GM13976 (cell line): Measurements from ENCODE around the gene PXDN.

Source experiments
- DNase-seq: peaks from one replicate; pipeline ENCODE4 v3.0.0; 2012; ENCODE audit warnings: low spot score
- in situ Hi-C: fragments of 300-500 bp; cut with MboI; formaldehyde crosslinking; loops from one replicate; pipeline ENCODE4 v1.12.0; 2022; ENCODE audit warnings: low sequenced_read_pairs, mixed read lengths, inconsistent platforms; ENCODE audit not compliant: unreplicated experiment
- TF ChIP-seq, protein P1 (sequence below): IDR thresholded peaks from 2 replicates; pipeline ENCODE4 v1.5.1; 2012; ENCODE audit warnings: borderline replicate concordance, mild to moderate bottlenecking; ENCODE audit not compliant: insufficient read depth; ENCODE audit errors: extremely low read depth, missing control alignments, control extremely low read depth

The PXDN gene

DNA sequence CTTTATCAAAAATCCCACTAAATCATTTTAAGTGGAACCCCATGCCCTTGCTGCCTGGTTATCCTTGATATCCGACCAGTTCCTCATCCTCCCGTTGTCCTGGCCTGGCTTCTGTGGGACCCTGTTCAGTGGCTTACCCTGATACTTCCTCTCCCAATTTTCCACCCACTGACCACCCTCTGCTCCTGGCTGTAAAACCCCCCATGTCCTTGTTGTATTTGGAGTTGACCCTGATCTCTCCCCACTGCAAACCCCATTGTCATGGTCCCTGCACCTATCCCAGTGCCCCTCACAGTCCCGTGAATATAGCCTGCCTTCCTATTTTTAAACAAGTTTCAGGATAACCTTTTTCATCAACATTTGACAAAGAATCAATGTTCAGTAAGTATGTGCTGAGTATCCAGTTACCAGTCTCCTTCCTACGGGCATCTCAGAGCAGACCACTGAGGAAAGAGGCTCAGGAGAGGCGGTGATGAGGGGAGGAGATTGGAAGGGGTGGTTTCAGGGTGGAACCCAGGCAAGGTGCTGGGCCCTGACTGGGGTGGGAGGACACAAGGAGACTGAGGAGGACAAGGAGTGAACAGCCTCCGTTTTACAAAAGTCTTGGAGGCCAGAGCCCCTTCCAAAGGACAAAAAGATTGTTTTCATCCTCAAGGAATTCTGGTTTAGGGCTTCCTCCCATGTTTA lies 131.8 kb downstream of the PXDN start:
- no peak for DNase-seq
- TF ChIP-seq, protein P1, sequence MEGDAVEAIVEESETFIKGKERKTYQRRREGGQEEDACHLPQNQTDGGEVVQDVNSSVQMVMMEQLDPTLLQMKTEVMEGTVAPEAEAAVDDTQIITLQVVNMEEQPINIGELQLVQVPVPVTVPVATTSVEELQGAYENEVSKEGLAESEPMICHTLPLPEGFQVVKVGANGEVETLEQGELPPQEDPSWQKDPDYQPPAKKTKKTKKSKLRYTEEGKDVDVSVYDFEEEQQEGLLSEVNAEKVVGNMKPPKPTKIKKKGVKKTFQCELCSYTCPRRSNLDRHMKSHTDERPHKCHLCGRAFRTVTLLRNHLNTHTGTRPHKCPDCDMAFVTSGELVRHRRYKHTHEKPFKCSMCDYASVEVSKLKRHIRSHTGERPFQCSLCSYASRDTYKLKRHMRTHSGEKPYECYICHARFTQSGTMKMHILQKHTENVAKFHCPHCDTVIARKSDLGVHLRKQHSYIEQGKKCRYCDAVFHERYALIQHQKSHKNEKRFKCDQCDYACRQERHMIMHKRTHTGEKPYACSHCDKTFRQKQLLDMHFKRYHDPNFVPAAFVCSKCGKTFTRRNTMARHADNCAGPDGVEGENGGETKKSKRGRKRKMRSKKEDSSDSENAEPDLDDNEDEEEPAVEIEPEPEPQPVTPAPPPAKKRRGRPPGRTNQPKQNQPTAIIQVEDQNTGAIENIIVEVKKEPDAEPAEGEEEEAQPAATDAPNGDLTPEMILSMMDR: no peak
- in situ Hi-C loops: no loop called here

GRCh38 chr2:1611886-1612285 lies 132.4 kb downstream of the PXDN start:
- in situ Hi-C loops: no loop called here
- TF ChIP-seq, protein P1: no peak
- DNase-seq: no peak

- in situ Hi-C loops: no loop called here
- no peak for DNase-seq
- TF ChIP-seq, protein P1: no peak
Measured at GRCh38 chr2:1610096-1610485, 134.2 kb downstream of the PXDN start.

DNA sequence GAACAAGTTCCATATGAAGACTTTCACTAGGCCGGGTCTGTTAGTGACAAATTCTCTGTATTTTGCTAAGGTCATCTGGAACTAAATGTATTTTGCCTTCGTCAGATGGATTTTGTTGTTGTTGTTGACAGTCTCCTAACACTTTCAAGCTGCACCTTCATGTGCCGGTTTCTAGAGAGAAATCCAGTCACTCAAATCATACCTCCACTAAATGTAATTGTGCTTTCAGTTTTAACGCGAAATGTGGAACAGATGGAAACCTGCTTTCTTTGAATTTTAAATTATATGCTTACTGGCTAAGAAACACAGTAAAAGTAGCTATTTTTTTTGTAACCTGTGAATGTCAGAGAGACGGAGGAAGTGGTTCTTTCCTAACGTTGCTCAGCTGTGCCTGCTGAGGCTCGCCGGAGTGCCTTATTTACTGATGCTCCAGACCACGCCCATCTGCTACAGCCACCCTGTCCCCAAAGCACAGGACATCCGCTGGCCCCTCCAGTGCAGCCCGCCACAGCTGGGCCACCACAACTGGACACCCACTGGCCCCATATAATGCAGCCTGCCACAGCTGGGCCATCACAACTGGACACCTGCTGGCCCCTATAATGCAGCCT lies 134.7 kb downstream of the PXDN start:
- TF ChIP-seq, protein P1: no peak
- DNase-seq: no peak
- in situ Hi-C loops: no loop called here

- TF ChIP-seq, protein P1: no peak
- in situ Hi-C loops: no loop called here
- DNase-seq: no peak
Measured at GRCh38 chr2:1609040-1609439, 135.3 kb downstream of the PXDN start.

DNA sequence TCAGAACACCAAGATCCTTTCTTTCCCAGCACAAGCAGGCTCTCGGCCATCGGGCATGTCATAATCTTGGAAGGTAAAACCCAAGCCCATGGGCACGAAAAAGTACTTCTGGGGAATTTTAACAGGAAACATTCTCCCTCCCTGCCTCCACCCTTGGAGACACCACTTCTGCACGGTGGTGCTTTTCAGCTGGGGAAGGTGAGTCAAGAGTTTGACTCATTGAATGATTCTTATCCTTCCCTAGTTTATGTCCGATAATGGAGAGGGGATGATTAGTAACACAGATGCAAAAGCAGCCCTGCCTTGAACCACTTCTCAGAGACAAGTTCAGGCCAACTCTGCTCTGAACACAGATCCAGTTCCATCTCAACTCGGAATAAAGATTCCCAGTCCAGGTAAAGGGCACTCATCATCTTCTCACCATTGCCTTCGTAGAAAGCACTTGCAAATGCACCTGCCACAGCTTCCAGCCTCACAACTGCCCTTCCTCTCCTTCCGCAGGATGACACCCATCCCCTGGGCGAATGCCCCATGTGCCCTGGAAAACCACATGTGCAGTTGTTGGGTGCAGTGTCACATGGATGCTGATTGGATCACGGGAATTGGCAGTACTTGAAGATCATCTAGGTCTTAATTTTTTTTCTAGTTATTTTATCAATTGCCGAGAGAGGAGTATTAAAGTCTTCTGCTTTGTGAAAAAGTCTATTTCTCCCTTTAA lies 136.2 kb downstream of the PXDN start:
- in situ Hi-C loops: no loop called here
- no peak for DNase-seq
- TF ChIP-seq, protein P1: no peak
